GM12878 (cell line): ENCODE results near the gene SLC38A2. TPM values are rescaled to one million over a fixed set of nuclear protein-coding genes. Genes with fewer than 3 reads are reported as not detected.

Source experiments
- ATAC-seq: fragments of 200-7000 bp; cut with Tn5 transposase; 3 replicates; pipeline ENCODE4 v1.9.1; 2020; ENCODE audit warnings: mild to moderate bottlenecking, moderate library complexity
- BruUV-seq: library from RNA; stranded (reverse); fragments of 400-500 nt; replicated peaks from 2 replicates; lab custom pipeline; 2021; lab: Mats Ljungman, UMichigan
- CTCF ChIA-PET: fragments of 300-600 bp; sonication (Branson Sonifier 250); formaldehyde crosslinking; extraction: SDS; loops from one replicate; lab custom pipeline; 2021; ENCODE audit warnings: inconsistent platforms; lab: Yijun Ruan, JAX
- POLR2A ChIA-PET: fragments of 350-600 bp; formaldehyde crosslinking; extraction: SDS; loops from one replicate; lab custom pipeline; 2021; ENCODE audit warnings: inconsistent platforms; lab: Charles Lee
- RAD21 ChIA-PET: fragments of 300-600 bp; sonication (Branson Sonifier 250); formaldehyde crosslinking; loops from one replicate; lab custom pipeline; 2023; ENCODE audit warnings: antibody characterized with exemption; ENCODE audit not compliant: unreplicated experiment; lab: Charles Lee
- SMC1A ChIA-PET: fragments of 300-600 bp; sonication (Branson Sonifier 250); formaldehyde crosslinking; loops from one replicate; lab custom pipeline; 2023; ENCODE audit not compliant: unreplicated experiment, uncharacterized antibody; lab: Charles Lee
- DNase-seq: peaks from one replicate; pipeline ENCODE4 v3.0.0-alpha.2; 2011; ENCODE audit warnings: low read depth, low spot score
- FAIRE-seq: peaks from 3 replicates; lab custom pipeline; 2011; peaks lifted over from hg19 to GRCh38; lab: Jason Lieb, UNC
- H2AFZ ChIP-seq: 2 replicates; pipeline ENCODE4 v1.6.0; 2011; ENCODE audit warnings: low read depth, low read length, control low read depth; ENCODE audit not compliant: control insufficient read depth
- H3K27ac ChIP-seq: 2 replicates; pipeline ENCODE4 v1.5.1; 2011; ENCODE audit warnings: control low read depth; ENCODE audit not compliant: control insufficient read depth, insufficient read depth
- H3K27me3 ChIP-seq, 2 experiments: replicated peaks in 1 of 2; 2 replicates each; pipeline versions ENCODE4 v1.6.0 to v1.6.1; 2011; ENCODE audit warnings: low read length in 1 of 2; ENCODE audit not compliant: control insufficient read depth in 2 of 2, insufficient read depth in 2 of 2
- H3K36me3 ChIP-seq, 2 experiments: 2 replicates each; pipeline ENCODE4 v1.5.1; 2011; ENCODE audit warnings: low read length in 1 of 2; ENCODE audit not compliant: control insufficient read depth in 2 of 2, insufficient read depth in 2 of 2
- H3K4me1 ChIP-seq: 2 replicates; pipeline ENCODE4 v1.6.1; 2011; ENCODE audit warnings: mild to moderate bottlenecking, low read length, moderate library complexity, mixed read lengths; ENCODE audit not compliant: control insufficient read depth, insufficient read depth
- H3K4me2 ChIP-seq: 2 replicates; pipeline ENCODE4 v1.6.0; 2011; ENCODE audit warnings: control low read depth; ENCODE audit not compliant: control insufficient read depth, insufficient read depth
- H3K4me3 ChIP-seq: fragments of 200-600 bp; sonication (generic); 2 replicates; pipeline ENCODE4 v1.5.1; 2016
- H3K79me2 ChIP-seq: 2 replicates; pipeline ENCODE4 v1.6.0; 2011; ENCODE audit warnings: low read length; ENCODE audit not compliant: control insufficient read depth, insufficient read depth
- H3K9ac ChIP-seq: 2 replicates; pipeline ENCODE4 v1.8.0; 2011; ENCODE audit warnings: low read length, control low read depth, mixed read lengths; ENCODE audit not compliant: control insufficient read depth, insufficient read depth
- H3K9me3 ChIP-seq: replicated peaks from 3 replicates; pipeline ENCODE4 v1.5.1; 2011; ENCODE audit warnings: mild to moderate bottlenecking, low read length; ENCODE audit not compliant: control insufficient read depth, insufficient read depth
- H4K20me1 ChIP-seq: 2 replicates; pipeline ENCODE4 v1.6.0; 2011; ENCODE audit not compliant: control insufficient read depth, insufficient read depth
- BACH1 ChIP-seq: fragments of 450-650 bp; IDR thresholded peaks from 2 replicates; pipeline ENCODE4 v1.6.1; 2017; ENCODE audit warnings: mild to moderate bottlenecking, borderline replicate concordance
- BCLAF1 ChIP-seq: fragments of 450-650 bp; IDR thresholded peaks from 2 replicates; pipeline ENCODE4 v1.6.1; 2017; ENCODE audit warnings: antibody characterized with exemption, mild to moderate bottlenecking, moderate library complexity
- EED ChIP-seq: sonication (generic); IDR thresholded peaks from 2 replicates; pipeline ENCODE4 v1.6.1; 2016; ENCODE audit warnings: antibody characterized with exemption, low read depth
- ELK1 ChIP-seq: IDR thresholded peaks from 2 replicates; pipeline ENCODE4 v1.6.1; 2012; ENCODE audit warnings: low read depth, low read length, improper control_type of control experiment
- HSF1 ChIP-seq: fragments of 150-350 bp; IDR thresholded peaks from 2 replicates; pipeline ENCODE4 v1.6.1; 2014; ENCODE audit warnings: mild to moderate bottlenecking, low read depth, low read length
- NFIC ChIP-seq: IDR thresholded peaks from 2 replicates; pipeline ENCODE4 v1.6.1; 2012; ENCODE audit warnings: low read depth, mild to moderate bottlenecking, inconsistent platforms, low read length, moderate library complexity
- RAD21 ChIP-seq: IDR thresholded peaks from 2 replicates; pipeline ENCODE4 v1.6.1; 2011; ENCODE audit warnings: mild to moderate bottlenecking, low read depth, low read length, moderate library complexity; ENCODE audit not compliant: insufficient read depth
- REST ChIP-seq: IDR thresholded peaks from 2 replicates; pipeline ENCODE4 v1.6.1; 2012; ENCODE audit warnings: mild to moderate bottlenecking, low read depth, low read length
- SPI1 ChIP-seq: IDR thresholded peaks from 2 replicates; pipeline ENCODE4 v1.6.1; 2011; ENCODE audit warnings: low read depth, mild to moderate bottlenecking, low read length, moderate library complexity, borderline replicate concordance; ENCODE audit not compliant: insufficient read depth
- TAF1 ChIP-seq: IDR thresholded peaks from 2 replicates; pipeline ENCODE4 v1.6.1; 2011; ENCODE audit warnings: mild to moderate bottlenecking, low read depth, low read length, borderline replicate concordance
- ZNF207 ChIP-seq: fragments of 450-650 bp; IDR thresholded peaks from 2 replicates; pipeline ENCODE4 v1.6.1; 2014; ENCODE audit warnings: antibody characterized with exemption, mild to moderate bottlenecking, borderline replicate concordance
- ZNF217 ChIP-seq: fragments of 450-650 bp; IDR thresholded peaks from 2 replicates; pipeline ENCODE4 v1.6.1; 2017; ENCODE audit warnings: antibody characterized with exemption, mild to moderate bottlenecking
- ZNF274 ChIP-seq: IDR thresholded peaks from one replicate; pipeline ENCODE4 v1.8.0; 2011; ENCODE audit not compliant: insufficient read length, insufficient read depth
- WGBS: methylation state at CpG from one replicate; pipeline ENCODE4 v1.1.6; 2016; ENCODE audit warnings: low lambda C conversion rate; ENCODE audit not compliant: insufficient replicate concordance, insufficient coverage; ENCODE audit errors: missing lambda C conversion rate; 5-methylcytosine and 5-hydroxymethylcytosine counted together
- in situ Hi-C: fragments of 300-500 bp; cut with MboI; formaldehyde crosslinking; loops from 9 replicates; pipeline ENCODE4 v1.14.3; 2018; ENCODE audit warnings: mixed read lengths
- intact Hi-C: fragments of 100-400 bp; cut with micrococcal nuclease; formaldehyde crosslinking; loops from one replicate; pipeline ENCODE4 v1.14.2; 2022; ENCODE audit not compliant: unreplicated experiment
- polyA plus RNA-seq, 11 experiments: library from polyadenylated mRNA; depleted of rRNA in 4 of 11; unstranded in 6 of 11; stranded (reverse) in 5 of 11; fragments of >200 nt; fragmentation: Nextera tagmentation in 4 of 11; fragmentation: Illumina TruSeq in 1 of 11; extraction: Ambion mirVana in 4 of 11; extraction: Trizol in 1 of 11; gene quantifications; 1 replicate in 1 of 11; 2 replicates in 10 of 11; pipeline versions ENCODE4 v1.2.1 to v1.2.3, GENCODE V29; 2011 to 2016; ENCODE audit warnings: inconsistent platforms in 2 of 11, missing spikeins in 2 of 11, low read depth in 1 of 11
- total RNA-seq, 4 experiments: library from RNA; depleted of rRNA in 3 of 4; stranded (reverse); fragments of >200 nt in 3 of 4; fragmentation: Illumina TruSeq in 1 of 4; extraction: Trizol in 1 of 4; gene quantifications; 2 replicates each; pipeline versions ENCODE4 v1.2.1 to v1.2.3, GENCODE V29; 2013 to 2021

Gene SLC38A2
- total and polyA plus RNA-seq, 10 of the 15 experiments (the other 5 are each of a cell fraction or from before 2014, with no cell fraction given), result 36.2 to 118 (median 79.8) TPM

GRCh38 chr12:46408441-46408840 lies 35.9 kb upstream of the SLC38A2 start (continued):
- TF ChIP-seq ELK1 (no peak), EED (no peak), TAF1 (no peak), ZNF207 (no peak), HSF1 (no peak)

- no peak overlapping the region for H3K27ac ChIP-seq
- POLR2A ChIA-PET, result no interaction called here
- RAD21 ChIA-PET, result interaction anchor here (1.0 kb wide), 1 partner anchor 64 kb away, joined by 3 read pairs; no protein-coding TSS in a partner anchor
- WGBS, result 100% methylated on average over 2 of the region's 2 CpGs
- H3K79me2 ChIP-seq, result no peaks in the 10 kb centered on the region
- H3K36me3 ChIP-seq, result no peaks in the 10 kb centered on the region
- in situ Hi-C loops, result no loop called here
- H3K9ac ChIP-seq, result no peak overlapping the region
- no peak overlapping the region for H3K4me2 ChIP-seq
- no peak overlapping the region for H3K4me3 ChIP-seq
- FAIRE-seq (no peak), ATAC-seq (no peak), DNase-seq (no peak)
- CTCF ChIA-PET, result interaction anchor here (0.6 kb wide), 1 partner anchor 23 kb away, joined by 3 read pairs; no protein-coding TSS in a partner anchor
- H4K20me1 ChIP-seq, result no peaks in the 10 kb centered on the region
- BruUV-seq, result no TSS peak
- peaks cover 8% of the 10 kb centered on the region for H3K9me3 ChIP-seq
- H3K27me3 ChIP-seq, result no peaks in the 10 kb centered on the region
- no peak overlapping the region for H2AFZ ChIP-seq
- SMC1A ChIA-PET, result interaction anchor here (1.6 kb wide), 1 partner anchor 24 kb away, joined by 3 read pairs; no protein-coding TSS in a partner anchor
- peaks cover 15% of the 10 kb centered on the region for H3K4me1 ChIP-seq
- intact Hi-C loops, result no loop called here
- TF ChIP-seq ZNF217 (no peak), REST (no peak), ZNF274 (no peak), NFIC (no peak), BACH1 (no peak), BCLAF1 (no peak), SPI1 (no peak), RAD21 (no peak)
These were observed 34.8 kb upstream of the SLC38A2 start for GRCh38 chr12:46407361-46407760.
